GM18868 (cell line): ENCODE data around the gene B3GALT6.

Experiments used
- ATAC-seq: cut with Tn5 transposase; IDR thresholded peaks from one replicate; pipeline ENCODE4 v1.9.1; 2021; ENCODE audit warnings: mild to moderate bottlenecking, moderate library complexity; ENCODE audit not compliant: unreplicated experiment

B3GALT6 gene

GRCh38 chr1:1281533-1282321 is 49.7 kb downstream of the B3GALT6 start:
- no peak for ATAC-seq

GRCh38 chr1:1282998-1283397 is 51.0 kb downstream of the B3GALT6 start:
- no peak for ATAC-seq

GRCh38 chr1:1283821-1284220 is 51.8 kb downstream of the B3GALT6 start:
- ATAC-seq = no peak
